Measurements from ENCODE around the gene OAS2.

OAS2 gene

GRCh38 chr12:113039911-113040445 lies 61.7 kb downstream of the OAS2 start:
- TF ChIP-seq CTCF (IDR thresholded peaks at IDR 0.05) = no peak

- TF ChIP-seq CTCF (IDR thresholded peaks at IDR 0.05) = no peak
Observed at GRCh38 chr12:113040722-113041171, 62.4 kb downstream of the OAS2 start.

- TF ChIP-seq CTCF (IDR thresholded peaks at IDR 0.05) = no peak
Observed at GRCh38 chr12:113041560-113041959, 63.2 kb downstream of the OAS2 start.

GRCh38 chr12:113043240-113043639 lies 64.9 kb downstream of the OAS2 start:
- no peak for TF ChIP-seq CTCF (IDR thresholded peaks at IDR 0.05)

GRCh38 chr12:113044516-113044915 lies 66.2 kb downstream of the OAS2 start:
- no peak for TF ChIP-seq CTCF (IDR thresholded peaks at IDR 0.05)

GRCh38 chr12:113048716-113049127 lies 70.4 kb downstream of the OAS2 start:
- peak; percentile 71 for TF ChIP-seq CTCF (IDR thresholded peaks at IDR 0.05)

GRCh38 chr12:113049976-113050742 lies 71.8 kb downstream of the OAS2 start:
- peak; percentile 40 for TF ChIP-seq CTCF (IDR thresholded peaks at IDR 0.05)
